Stimulated activated naive CD8-positive, alpha-beta T cell treated with anti-CD3 and anti-CD28 coated beads, Interleukin-15, amount 100 ng/mL, for 72 hours (primary cell): ENCODE results near the gene IGFN1.

Source experiments
- ATAC-seq: fragments of 150-1000 bp; cut with Tn5 transposase; 2 replicates; pipeline ENCODE4 v1.10.0; 2021; ENCODE audit warnings: mild to moderate bottlenecking, moderate library complexity
- DNase-seq, 2 donors: peaks; one replicate each; pipeline ENCODE4 v3.0.0; 2021 to 2022
- H3K27ac Mint-ChIP-seq, 2 donors: one replicate each; pipeline ENCODE4 v1.8.0; 2022; ENCODE audit warnings: mild to moderate bottlenecking in 2 of 2, mixed read lengths in 2 of 2, moderate library complexity in 2 of 2
- H3K27me3 Mint-ChIP-seq: one replicate; pipeline ENCODE4 v1.8.0; 2022; ENCODE audit warnings: mixed read lengths
- H3K4me1 Mint-ChIP-seq: one replicate; pipeline ENCODE4 v1.8.0; 2022; ENCODE audit warnings: mild to moderate bottlenecking, mixed read lengths
- H3K4me3 Mint-ChIP-seq, 2 donors: one replicate each; pipeline ENCODE4 v1.8.0; 2022; ENCODE audit warnings: mild to moderate bottlenecking in 2 of 2, mixed read lengths in 2 of 2, moderate library complexity in 1 of 2
- H3K9me3 Mint-ChIP-seq, 2 donors: one replicate each; pipeline ENCODE4 v1.8.0; 2022; ENCODE audit warnings: mixed read lengths in 2 of 2

The IGFN1 gene

GRCh38 chr1:201172999-201173610 lies 17.5 kb upstream of the IGFN1 start:
- no peaks in the 10 kb centered on the region for H3K9me3 Mint-ChIP-seq
- DNase-seq (no peak), ATAC-seq (no peak)
- H3K4me1 Mint-ChIP-seq: peaks cover 31% of the 10 kb centered on the region
- peaks cover 33% of the 10 kb centered on the region for H3K27me3 Mint-ChIP-seq
- H3K27ac Mint-ChIP-seq: peak overlapping the region in 1 of 2 donors; percentile 48
- no peak overlapping the region for H3K4me3 Mint-ChIP-seq

GRCh38 chr1:201173736-201174135 lies 16.9 kb upstream of the IGFN1 start:
- DNase-seq (no peak), ATAC-seq (no peak)
- H3K4me3 Mint-ChIP-seq: no peak overlapping the region
- H3K9me3 Mint-ChIP-seq: peaks cover 0 to 2% of the 10 kb centered on the region in 2 donors
- H3K27ac Mint-ChIP-seq: no peak overlapping the region
- H3K4me1 Mint-ChIP-seq: peaks cover 31% of the 10 kb centered on the region
- peaks cover 34% of the 10 kb centered on the region for H3K27me3 Mint-ChIP-seq

GRCh38 chr1:201175820-201176500 lies 14.7 kb upstream of the IGFN1 start:
- Mint-ChIP-seq H3K4me1 (peaks cover 20% of the 10 kb centered on the region), H3K4me3 (no peak overlapping the region), H3K27me3 (peaks cover 53% of the 10 kb centered on the region), H3K9me3 (peaks cover 0 to 7% of the 10 kb centered on the region in 2 donors), H3K27ac (no peak overlapping the region)
- no peak for ATAC-seq
- no peak for DNase-seq

DNA sequence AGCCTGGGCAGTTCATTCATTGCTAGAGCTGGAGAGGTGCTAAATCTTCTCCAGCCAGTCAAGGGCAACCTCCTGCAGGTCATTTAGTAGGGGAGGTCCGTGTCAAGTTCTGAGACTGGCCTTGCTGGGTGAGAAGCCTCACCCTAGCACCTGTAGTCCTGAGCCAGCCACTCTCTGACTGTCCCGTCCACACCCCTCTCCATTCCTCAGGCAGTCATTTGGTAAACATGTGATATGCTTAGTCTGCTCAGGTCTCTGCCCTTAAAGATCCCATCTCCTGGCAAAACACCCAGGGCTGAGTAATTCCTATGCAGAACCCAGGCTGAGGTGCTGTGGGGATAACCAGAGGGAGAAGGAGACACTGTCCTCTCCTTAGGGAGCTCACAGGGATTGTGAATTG lies 13.7 kb upstream of the IGFN1 start:
- H3K9me3 Mint-ChIP-seq: peaks cover 0 to 7% of the 10 kb centered on the region in 2 donors
- no peak for DNase-seq
- H3K4me3 Mint-ChIP-seq: no peak overlapping the region
- peaks cover 10% of the 10 kb centered on the region for H3K4me1 Mint-ChIP-seq
- H3K27ac Mint-ChIP-seq: no peak overlapping the region
- H3K27me3 Mint-ChIP-seq: peaks cover 56% of the 10 kb centered on the region
- ATAC-seq: no peak

DNA sequence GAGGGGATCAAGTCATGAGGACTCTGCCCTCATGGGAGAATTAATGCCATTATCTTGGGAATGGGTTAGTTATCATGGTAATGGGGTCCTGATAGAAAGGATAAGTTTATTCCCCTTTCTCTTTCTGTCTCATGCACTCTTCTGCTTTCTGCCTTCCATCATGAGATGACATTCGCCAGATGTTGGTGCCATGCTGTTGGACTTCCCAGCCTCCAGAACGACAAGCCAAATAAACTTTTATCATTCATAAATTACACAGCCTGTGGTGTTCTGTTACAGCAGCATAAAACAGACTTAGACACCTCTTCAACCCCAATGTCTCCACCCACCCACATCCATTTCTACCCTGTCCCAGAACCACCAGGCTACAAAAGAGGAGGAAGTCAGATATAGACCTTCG lies 11.9 kb upstream of the IGFN1 start:
- H3K4me1 Mint-ChIP-seq: no peaks in the 10 kb centered on the region
- H3K27ac Mint-ChIP-seq: no peak overlapping the region
- peaks cover 0 to 7% of the 10 kb centered on the region in 2 donors for H3K9me3 Mint-ChIP-seq
- H3K4me3 Mint-ChIP-seq: no peak overlapping the region
- no peak for ATAC-seq
- peaks cover 62% of the 10 kb centered on the region for H3K27me3 Mint-ChIP-seq
- DNase-seq: no peak

DNA sequence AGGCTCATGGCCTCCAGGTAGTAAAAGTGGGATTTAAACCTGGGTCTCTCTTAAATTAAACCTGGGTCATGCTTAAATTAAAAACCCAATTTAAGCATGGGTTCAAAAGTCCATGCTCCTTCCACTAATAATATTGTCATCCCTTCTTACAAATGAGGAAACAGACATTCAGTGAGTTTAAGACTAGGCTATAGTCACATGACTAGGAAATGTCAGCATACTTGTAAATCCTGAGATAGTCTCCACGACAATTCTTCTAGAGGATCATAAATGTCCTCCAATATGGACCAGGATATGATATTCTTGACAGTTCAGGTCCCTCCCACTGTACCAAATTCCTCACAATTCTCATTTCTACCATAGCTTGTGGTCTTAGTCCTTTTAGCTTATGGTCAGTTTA lies 10.5 kb upstream of the IGFN1 start:
- Mint-ChIP-seq H3K27ac (no peak overlapping the region), H3K4me3 (no peak overlapping the region), H3K27me3 (peaks cover 75% of the 10 kb centered on the region), H3K4me1 (no peaks in the 10 kb centered on the region), H3K9me3 (peaks cover 0 to 7% of the 10 kb centered on the region in 2 donors)
- ATAC-seq: no peak
- DNase-seq: no peak

- Mint-ChIP-seq H3K27ac (no peak overlapping the region), H3K4me3 (no peak overlapping the region), H3K27me3 (peaks cover 70% of the 10 kb centered on the region), H3K4me1 (no peaks in the 10 kb centered on the region), H3K9me3 (peaks cover 0 to 7% of the 10 kb centered on the region in 2 donors)
- ATAC-seq (no peak), DNase-seq (no peak)
Measured at GRCh38 chr1:201180901-201181300, 9.7 kb upstream of the IGFN1 start.

GRCh38 chr1:201181323-201181722 lies 9.3 kb upstream of the IGFN1 start:
- peaks cover 70% of the 10 kb centered on the region for H3K27me3 Mint-ChIP-seq
- no peak overlapping the region for H3K4me3 Mint-ChIP-seq
- DNase-seq (no peak), ATAC-seq (no peak)
- H3K4me1 Mint-ChIP-seq: no peaks in the 10 kb centered on the region
- H3K9me3 Mint-ChIP-seq: peaks cover 0 to 7% of the 10 kb centered on the region in 2 donors
- no peak overlapping the region for H3K27ac Mint-ChIP-seq

- H3K4me3 Mint-ChIP-seq: no peak overlapping the region
- no peaks in the 10 kb centered on the region for H3K4me1 Mint-ChIP-seq
- peaks cover 0 to 7% of the 10 kb centered on the region in 2 donors for H3K9me3 Mint-ChIP-seq
- H3K27me3 Mint-ChIP-seq: peaks cover 70% of the 10 kb centered on the region
- no peak overlapping the region for H3K27ac Mint-ChIP-seq
- ATAC-seq (no peak), DNase-seq (no peak)
Measured at GRCh38 chr1:201181726-201182125, 8.9 kb upstream of the IGFN1 start.

GRCh38 chr1:201183209-201183608 lies 7.4 kb upstream of the IGFN1 start:
- H3K4me3 Mint-ChIP-seq: no peak overlapping the region
- ATAC-seq: no peak
- peaks cover 0 to 7% of the 10 kb centered on the region in 2 donors for H3K9me3 Mint-ChIP-seq
- no peak for DNase-seq
- no peaks in the 10 kb centered on the region for H3K4me1 Mint-ChIP-seq
- H3K27me3 Mint-ChIP-seq: peaks cover 56% of the 10 kb centered on the region
- peak overlapping the region in 1 of 2 donors; percentile 7 for H3K27ac Mint-ChIP-seq

GRCh38 chr1:201183753-201184152 lies 6.9 kb upstream of the IGFN1 start:
- H3K27ac Mint-ChIP-seq: no peak overlapping the region
- DNase-seq (no peak), ATAC-seq (no peak)
- H3K9me3 Mint-ChIP-seq: peaks cover 0 to 6% of the 10 kb centered on the region in 2 donors
- H3K4me3 Mint-ChIP-seq: no peak overlapping the region
- H3K27me3 Mint-ChIP-seq: peaks cover 55% of the 10 kb centered on the region
- no peaks in the 10 kb centered on the region for H3K4me1 Mint-ChIP-seq

- ATAC-seq (peak; percentile 55), DNase-seq (no peak)
- Mint-ChIP-seq H3K4me1 (no peaks in the 10 kb centered on the region), H3K4me3 (no peak overlapping the region), H3K9me3 (no peaks in the 10 kb centered on the region), H3K27ac (no peak overlapping the region), H3K27me3 (peaks cover 54% of the 10 kb centered on the region)
Measured at GRCh38 chr1:201184307-201185122, 6.1 kb upstream of the IGFN1 start.

DNA sequence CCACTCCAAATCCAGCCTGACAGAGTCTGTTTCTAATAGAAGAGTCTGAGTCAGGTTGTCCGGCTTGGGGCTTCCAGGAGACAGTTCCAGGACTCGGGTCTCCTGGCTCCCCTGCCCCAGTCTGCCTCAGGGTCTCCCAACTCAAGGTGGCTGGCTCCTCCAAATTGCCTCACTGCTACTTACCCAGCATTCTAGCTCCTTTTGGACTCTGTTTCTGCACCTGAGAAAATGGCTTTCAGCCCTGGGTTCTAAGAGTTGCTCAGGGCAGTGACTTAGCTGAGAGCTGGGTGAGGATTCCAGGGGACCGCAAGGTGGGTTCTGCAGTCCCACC lies 5.5 kb upstream of the IGFN1 start:
- Mint-ChIP-seq H3K9me3 (no peaks in the 10 kb centered on the region), H3K4me1 (no peaks in the 10 kb centered on the region), H3K4me3 (no peak overlapping the region)

GRCh38 chr1:201185527-201186128 lies 5.0 kb upstream of the IGFN1 start:
- DNase-seq (no peak), ATAC-seq (peak; percentile 79)
- Mint-ChIP-seq H3K9me3 (no peaks in the 10 kb centered on the region), H3K4me1 (no peaks in the 10 kb centered on the region), H3K27me3 (peaks cover 56% of the 10 kb centered on the region), H3K4me3 (no peak overlapping the region), H3K27ac (no peak overlapping the region)

More for the DNA sequence above, 5.5 kb upstream of the IGFN1 start:
- ATAC-seq: no peak
- peaks cover 54% of the 10 kb centered on the region for H3K27me3 Mint-ChIP-seq
- no peak overlapping the region for H3K27ac Mint-ChIP-seq
- DNase-seq: no peak

DNA sequence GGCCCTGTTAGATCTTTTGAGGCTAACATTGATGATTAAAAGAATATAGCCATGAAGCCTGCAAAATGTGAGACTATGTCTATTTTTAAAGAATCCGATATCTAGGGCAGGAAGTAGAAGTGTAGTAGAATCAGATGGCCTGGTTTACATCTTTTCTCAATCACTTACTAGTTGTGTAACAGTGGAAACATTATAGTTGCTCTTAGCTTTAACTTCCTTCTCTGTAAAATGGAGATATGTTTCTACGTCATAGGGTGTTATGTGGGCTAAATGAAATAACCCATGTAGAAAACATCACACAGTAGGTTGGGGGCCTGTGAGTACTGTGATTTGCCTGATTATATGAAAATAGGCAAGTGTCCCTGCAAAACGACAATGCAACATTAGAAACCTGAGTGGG lies 4.4 kb upstream of the IGFN1 start:
- ATAC-seq: no peak
- DNase-seq: no peak
- H3K4me1 Mint-ChIP-seq: peaks cover 2% of the 10 kb centered on the region
- H3K27me3 Mint-ChIP-seq: peaks cover 57% of the 10 kb centered on the region
- H3K9me3 Mint-ChIP-seq: no peaks in the 10 kb centered on the region
- H3K4me3 Mint-ChIP-seq: no peak overlapping the region
- H3K27ac Mint-ChIP-seq: no peak overlapping the region

- DNase-seq (no peak), ATAC-seq (no peak)
- Mint-ChIP-seq H3K27ac (peak overlapping the region in 1 of 2 donors; percentile 88), H3K4me3 (no peak overlapping the region), H3K4me1 (peaks cover 8% of the 10 kb centered on the region), H3K9me3 (no peaks in the 10 kb centered on the region), H3K27me3 (peaks cover 42% of the 10 kb centered on the region)
Measured at GRCh38 chr1:201189085-201189484, 1.5 kb upstream of the IGFN1 start.
